NK-92 (cell line): ENCODE data around the gene FBH1.
"Not testable (repeated sequence)": the region's sequence is repeated elsewhere in the genome, so short reads cannot be mapped to it uniquely, and the experiment has no call there.

Experiments used
- DNase-seq: peaks from one replicate; lab custom pipeline; 2025; ENCODE audit not compliant: unreplicated experiment; lab: John Stamatoyannopoulos, UW

FBH1 gene

GRCh38 chr10:5902511-5903274, 12.7 kb downstream of the FBH1 start:
- no peak for DNase-seq

- DNase-seq, result no peak
Measured at GRCh38 chr10:5903563-5903962, 13.5 kb downstream of the FBH1 start.

- no peak for DNase-seq
Measured at GRCh38 chr10:5904227-5904626, 14.2 kb downstream of the FBH1 start.

- no peak for DNase-seq
Measured at GRCh38 chr10:5905854-5906507, 15.9 kb downstream of the FBH1 start.

- DNase-seq, result no peak
Measured at GRCh38 chr10:5906651-5907050, 16.6 kb downstream of the FBH1 start.

- DNase-seq, result not testable (repeated sequence)
Measured at GRCh38 chr10:5908676-5909075, 18.6 kb downstream of the FBH1 start.

GRCh38 chr10:5910323-5911100, 20.5 kb downstream of the FBH1 start:
- DNase-seq, result no peak

GRCh38 chr10:5911670-5912069, 21.6 kb downstream of the FBH1 start:
- no peak for DNase-seq

GRCh38 chr10:5913736-5914135, 23.7 kb downstream of the FBH1 start:
- no peak for DNase-seq

GRCh38 chr10:5915451-5915850, 25.4 kb downstream of the FBH1 start:
- DNase-seq, result no peak

- no peak for DNase-seq
Measured at GRCh38 chr10:5917305-5917704, 27.3 kb downstream of the FBH1 start.

GRCh38 chr10:5918763-5919162, 28.7 kb downstream of the FBH1 start:
- no peak for DNase-seq

- no peak for DNase-seq
Measured at GRCh38 chr10:5919568-5919967, 29.5 kb downstream of the FBH1 start.

- no peak for DNase-seq
Measured at GRCh38 chr10:5921746-5922145, 31.7 kb downstream of the FBH1 start.

- no peak for DNase-seq
Measured at GRCh38 chr10:5924889-5925288, 34.8 kb downstream of the FBH1 start.

GRCh38 chr10:5927306-5927705, 37.3 kb downstream of the FBH1 start:
- DNase-seq, result no peak

GRCh38 chr10:5929442-5929841, 39.4 kb downstream of the FBH1 start:
- DNase-seq, result no peak

- DNase-seq, result no peak
Measured at GRCh38 chr10:5930272-5930671, 40.2 kb downstream of the FBH1 start.

- DNase-seq, result no peak
Measured at GRCh38 chr10:5932345-5932744, 42.3 kb downstream of the FBH1 start.

GRCh38 chr10:5933909-5934546, 44.0 kb downstream of the FBH1 start:
- no peak for DNase-seq

GRCh38 chr10:5935628-5936027, 45.6 kb downstream of the FBH1 start:
- no peak for DNase-seq
